Measurements from ENCODE around the gene LILRA1.
"Not testable (repeated sequence)": the region's sequence is repeated elsewhere in the genome, so short reads cannot be mapped to it uniquely, and the experiment has no call there.

LILRA1 gene

GRCh38 chr19:54593445-54593844 is at the start of gene LILRA1:
LILRA1 (plus strand) TSS chr19:54593632; CDS start chr19:54594245, 613 bp downstream.
- in situ Hi-C loops (cut with HindIII; ENCODE audit: low sequenced_read_pairs), result not testable (repeated sequence)

- in situ Hi-C loops (cut with HindIII; ENCODE audit: low sequenced_read_pairs), result no loop called here
Observed at GRCh38 chr19:54548806-54549205, 44.6 kb upstream of the LILRA1 start.

GRCh38 chr19:54549224-54549623 is 44.2 kb upstream of the LILRA1 start:
- in situ Hi-C loops (cut with HindIII; ENCODE audit: low sequenced_read_pairs), result no loop called here

GRCh38 chr19:54551293-54551692 is 42.1 kb upstream of the LILRA1 start:
- in situ Hi-C loops (cut with HindIII; ENCODE audit: low sequenced_read_pairs), result no loop called here

GRCh38 chr19:54551950-54552912 is 41.2 kb upstream of the LILRA1 start:
- in situ Hi-C loops (cut with HindIII; ENCODE audit: low sequenced_read_pairs), result no loop called here

- in situ Hi-C loops (cut with HindIII; ENCODE audit: low sequenced_read_pairs), result no loop called here
Observed at GRCh38 chr19:54552913-54553310, 40.5 kb upstream of the LILRA1 start.

GRCh38 chr19:54554006-54554405 is 39.4 kb upstream of the LILRA1 start:
- in situ Hi-C loops (cut with HindIII; ENCODE audit: low sequenced_read_pairs), result no loop called here

- in situ Hi-C loops (cut with HindIII; ENCODE audit: low sequenced_read_pairs), result no loop called here
Observed at GRCh38 chr19:54554896-54555295, 38.5 kb upstream of the LILRA1 start.

- in situ Hi-C loops (cut with HindIII; ENCODE audit: low sequenced_read_pairs), result no loop called here
Observed at GRCh38 chr19:54556194-54556593, 37.2 kb upstream of the LILRA1 start.

GRCh38 chr19:54558339-54558738 is 35.1 kb upstream of the LILRA1 start:
- in situ Hi-C loops (cut with HindIII; ENCODE audit: low sequenced_read_pairs), result no loop called here

- in situ Hi-C loops (cut with HindIII; ENCODE audit: low sequenced_read_pairs), result no loop called here
Observed at GRCh38 chr19:54560881-54561385, 32.5 kb upstream of the LILRA1 start.

GRCh38 chr19:54561840-54562239 is 31.6 kb upstream of the LILRA1 start:
- in situ Hi-C loops (cut with HindIII; ENCODE audit: low sequenced_read_pairs), result no loop called here

- in situ Hi-C loops (cut with HindIII; ENCODE audit: low sequenced_read_pairs), result not testable (repeated sequence)
Observed at GRCh38 chr19:54563206-54563605, 30.2 kb upstream of the LILRA1 start.

- in situ Hi-C loops (cut with HindIII; ENCODE audit: low sequenced_read_pairs), result no loop called here
Observed at GRCh38 chr19:54570316-54570715, 23.1 kb upstream of the LILRA1 start.

- in situ Hi-C loops (cut with HindIII; ENCODE audit: low sequenced_read_pairs), result not testable (repeated sequence)
Observed at GRCh38 chr19:54571715-54572615, 21.5 kb upstream of the LILRA1 start.

- in situ Hi-C loops (cut with HindIII; ENCODE audit: low sequenced_read_pairs), result no loop called here
Observed at GRCh38 chr19:54572696-54573311, 20.6 kb upstream of the LILRA1 start.

- in situ Hi-C loops (cut with HindIII; ENCODE audit: low sequenced_read_pairs), result no loop called here
Observed at GRCh38 chr19:54573330-54573872, 20.0 kb upstream of the LILRA1 start, which contains the start of gene LILRA2. LILRA2 (plus strand) TSS chr19:54573790; CDS start chr19:54573879, 89 bp downstream.

GRCh38 chr19:54574051-54574450 is 19.4 kb upstream of the LILRA1 start:
- in situ Hi-C loops (cut with HindIII; ENCODE audit: low sequenced_read_pairs), result no loop called here

- in situ Hi-C loops (cut with HindIII; ENCODE audit: low sequenced_read_pairs), result no loop called here
Observed at GRCh38 chr19:54574527-54575056, 18.8 kb upstream of the LILRA1 start.

- in situ Hi-C loops (cut with HindIII; ENCODE audit: low sequenced_read_pairs), result not testable (repeated sequence)
Observed at GRCh38 chr19:54575205-54575604, 18.2 kb upstream of the LILRA1 start.
